ENCODE data around the gene MTG2. TPM values are rescaled to one million over a fixed set of nuclear protein-coding genes. Genes with fewer than 3 reads are reported as not detected.
A peak's percentile ranks its signal among the peaks of the same experiment; 100 is the strongest.

The MTG2 gene
- total and polyA plus RNA-seq, 2 of the 4 experiments (the other 2 are of a cell fraction) = 11.5 to 25.2 TPM

DNA sequence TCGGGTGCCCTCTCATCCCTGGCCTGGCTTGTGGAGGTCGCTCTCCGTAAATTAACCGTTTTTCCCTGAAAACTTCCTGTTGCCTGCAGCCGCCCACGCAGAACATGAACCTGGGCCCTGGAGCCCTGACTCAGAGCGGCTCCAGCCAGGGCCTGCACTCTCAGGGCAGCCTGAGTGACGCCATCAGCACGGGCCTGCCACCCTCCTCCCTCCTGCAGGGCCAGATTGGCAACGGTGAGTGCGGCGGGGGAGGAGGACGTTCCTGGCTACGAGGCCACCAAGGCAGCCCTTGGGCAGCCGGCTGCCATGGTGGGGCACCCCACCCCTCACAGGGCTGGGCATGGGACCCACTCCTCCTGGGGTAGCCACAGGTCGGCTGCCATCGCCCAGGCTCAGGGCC is 21.5 kb upstream of the MTG2 start:
- Histone ChIP-seq H2BK5ac (ENCODE audit: low read depth, low read length, poor library complexity, severe bottlenecking) (peak overlapping the region; percentile 20), H3K9ac (ENCODE audit: low read depth, low read length) (no peak overlapping the region), H4K8ac (ENCODE audit: low read depth in 2 of 2, low read length in 2 of 2) (no peak overlapping the region), H3K4me3 (ENCODE audit: insufficient read depth, low read depth, low read length) (no peak overlapping the region), H2AK5ac (ENCODE audit: low read depth, low read length) (peak overlapping the region; percentile 51; the same call in 1 of the 2 replicates), H3K79me1 (ENCODE audit: low read depth in 1 of 2, low read length in 2 of 2) (peaks cover 9 to 52% of the 10 kb centered on the region in 2 experiments), H3K36me3 (ENCODE audit: control insufficient read depth, insufficient read depth, low read length) (peaks cover 51% of the 10 kb centered on the region), H2AK9ac (replicated peaks; ENCODE audit: low read depth, low read length, poor library complexity) (peak overlapping the region; percentile 72), H3K27me3 (ENCODE audit: control insufficient read depth, insufficient read depth, low read length) (no peaks in the 10 kb centered on the region), H3K23ac (ENCODE audit: low read depth, low read length) (no peak overlapping the region), H4K20me1 (ENCODE audit: insufficient read depth, low read length) (peaks cover 38% of the 10 kb centered on the region), H3K9me3 (ENCODE audit: control insufficient read depth, insufficient read depth, low read length) (no peaks in the 10 kb centered on the region), H3K56ac (ENCODE audit: extremely low read depth, insufficient read depth, low read length) (no peak overlapping the region), H2BK120ac (ENCODE audit: low read depth, low read length) (no peak overlapping the region), H3K27ac (ENCODE audit: insufficient read depth, low read length) (no peak overlapping the region), H3K4me2 (ENCODE audit: low read depth, low read length) (no peak overlapping the region), H2BK20ac (ENCODE audit: low read depth, low read length) (no peak overlapping the region), H3K4me1 (ENCODE audit: control insufficient read depth, insufficient read depth, low read length) (peaks cover 7% of the 10 kb centered on the region), H3K14ac (replicated peaks; ENCODE audit: low read depth, low read length) (no peak overlapping the region; the same call in 1 of the 2 replicates), H2AFZ (replicated peaks; ENCODE audit: low read length, poor library complexity) (peak overlapping the region; percentile 49), H4K5ac (ENCODE audit: low read depth, low read length) (no peak overlapping the region), H2BK15ac (ENCODE audit: low read depth, low read length) (no peak overlapping the region), H4K91ac (ENCODE audit: insufficient read depth, low read depth, low read length) (no peak overlapping the region), H3K4ac (ENCODE audit: low read depth, low read length) (no peak overlapping the region), H3K18ac (ENCODE audit: low read depth, low read length) (no peak overlapping the region), H3K9me1 (ENCODE audit: insufficient read depth, low read length) (peaks cover 16% of the 10 kb centered on the region; the same call in 1 of the 2 replicates)
- DNase-seq (peak; percentile 65), ATAC-seq (ENCODE audit: low read depth) (peak; percentile 44)
- in situ Hi-C loops (cut with MboI; ENCODE audit: low sequenced_read_pairs) = no loop called here
- POLR2A ChIA-PET (ENCODE audit: unreplicated experiment) = no interaction called here
- TF ChIP-seq RFX5 (IDR thresholded peaks at IDR 0.05; ENCODE audit: low read depth, low read length) (no peak), POLR2A (IDR thresholded peaks at IDR 0.05; ENCODE audit: low read depth, low read length) (no peak), MAFK (IDR thresholded peaks at IDR 0.05; ENCODE audit: low read depth, low read length) (no peak), CHD1 (IDR thresholded peaks at IDR 0.05; ENCODE audit: low read depth, low read length) (no peak), SMC3 (IDR thresholded peaks at IDR 0.05; ENCODE audit: low read depth, low read length) (no peak), MAZ (IDR thresholded peaks at IDR 0.05; ENCODE audit: borderline replicate concordance, low read depth, low read length) (no peak), BHLHE40 (IDR thresholded peaks at IDR 0.05; ENCODE audit: low read depth, low read length) (peak; percentile 84)
- CTCF ChIA-PET = no interaction called here
- intact Hi-C loops (cut with micrococcal nuclease) = no loop called here
- dilution Hi-C loops (cut with HindIII; ENCODE audit: low sequenced_read_pairs, unreplicated experiment) = no loop called here
- no TSS peak for BruUV-seq (replicated peaks)
- WGBS, 2 experiments (ENCODE audit: extremely low coverage in 2 of 2, insufficient read length in 1 of 2) = 80% methylated on average over 7 of the region's 17 CpGs; no CpG with 5 or more reads in 1 of the 2 experiments

Measured in IMR-90 (cell line).